GM19239 (cell line): ENCODE measurements around the gene MAX.

Experiments
- DNase-seq: peaks from one replicate; pipeline ENCODE4 v3.0.0; 2011; ENCODE audit warnings: low spot score; ENCODE audit not compliant: insufficient read length
- FAIRE-seq: peaks from 2 replicates; lab custom pipeline; 2011; peaks lifted over from hg19 to GRCh38; lab: Jason Lieb, UNC

The MAX gene

DNA sequence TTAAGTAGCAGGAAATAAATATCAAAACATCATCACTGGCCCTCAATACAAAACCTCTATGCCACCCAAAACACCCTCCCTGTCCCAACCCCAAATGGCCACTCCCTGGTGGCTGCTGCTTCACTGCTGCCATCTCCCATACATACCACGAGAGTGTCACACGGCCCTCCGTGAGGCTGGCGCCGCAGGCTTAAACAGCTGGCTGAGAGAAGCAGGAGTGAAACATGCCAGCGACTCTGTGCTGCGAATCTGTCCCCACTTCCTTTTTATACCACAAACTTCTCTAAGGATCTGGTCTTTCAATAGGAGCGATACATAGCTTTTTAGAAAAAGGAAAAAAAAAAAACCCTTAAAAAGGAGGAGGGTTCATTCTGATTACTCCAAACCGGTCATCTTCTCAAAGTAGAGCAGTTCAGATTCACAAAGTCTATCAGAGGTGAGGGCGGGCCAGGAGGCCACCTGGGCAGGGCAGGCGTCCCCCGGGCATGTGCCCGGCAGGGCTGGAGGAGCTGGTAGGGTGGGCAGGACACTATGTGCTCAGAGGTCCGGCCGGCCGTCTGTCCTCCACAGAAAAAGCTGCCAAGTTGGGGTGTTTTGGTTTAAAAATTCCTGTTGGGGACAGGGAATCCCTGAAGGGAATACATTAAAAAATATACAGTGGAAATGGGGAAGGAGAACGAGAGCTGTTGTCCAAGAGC lies 26.5 kb downstream of the MAX start:
- FAIRE-seq: no peak
- DNase-seq: no peak

DNA sequence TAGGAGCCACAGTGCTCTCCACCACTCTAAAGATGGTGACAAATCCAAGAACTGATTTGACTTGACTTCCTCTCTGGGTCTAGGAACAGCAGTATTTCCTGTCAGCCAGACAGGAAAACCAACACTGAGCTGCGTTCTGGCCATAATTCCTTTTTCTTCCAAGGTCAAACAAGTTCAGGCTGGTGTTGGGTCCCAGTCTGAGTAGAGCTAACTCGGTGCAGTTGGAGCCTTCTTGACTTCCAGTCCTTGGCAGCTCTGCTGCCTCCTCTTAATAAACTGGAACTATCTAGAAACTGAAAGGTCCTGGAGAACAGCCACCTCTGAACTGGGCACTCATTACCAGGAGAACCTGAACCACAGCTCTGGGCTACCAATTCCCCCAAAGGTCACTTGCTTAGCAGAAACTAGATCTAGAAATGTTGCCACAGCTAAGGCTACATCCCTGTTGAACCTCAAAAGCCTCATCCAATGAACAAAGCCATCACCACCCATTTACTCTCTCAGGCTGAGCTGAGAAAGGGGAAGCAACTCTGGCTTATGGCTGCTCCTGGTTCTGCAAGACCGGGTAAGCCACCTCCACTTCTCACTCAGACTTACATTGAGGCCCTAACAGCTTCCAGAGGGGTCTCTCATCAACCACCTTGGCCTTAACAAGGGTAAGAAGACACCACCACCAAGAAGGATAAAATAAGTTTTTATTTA lies 27.7 kb downstream of the MAX start:
- FAIRE-seq (peak; percentile 61), DNase-seq (no peak)

DNA sequence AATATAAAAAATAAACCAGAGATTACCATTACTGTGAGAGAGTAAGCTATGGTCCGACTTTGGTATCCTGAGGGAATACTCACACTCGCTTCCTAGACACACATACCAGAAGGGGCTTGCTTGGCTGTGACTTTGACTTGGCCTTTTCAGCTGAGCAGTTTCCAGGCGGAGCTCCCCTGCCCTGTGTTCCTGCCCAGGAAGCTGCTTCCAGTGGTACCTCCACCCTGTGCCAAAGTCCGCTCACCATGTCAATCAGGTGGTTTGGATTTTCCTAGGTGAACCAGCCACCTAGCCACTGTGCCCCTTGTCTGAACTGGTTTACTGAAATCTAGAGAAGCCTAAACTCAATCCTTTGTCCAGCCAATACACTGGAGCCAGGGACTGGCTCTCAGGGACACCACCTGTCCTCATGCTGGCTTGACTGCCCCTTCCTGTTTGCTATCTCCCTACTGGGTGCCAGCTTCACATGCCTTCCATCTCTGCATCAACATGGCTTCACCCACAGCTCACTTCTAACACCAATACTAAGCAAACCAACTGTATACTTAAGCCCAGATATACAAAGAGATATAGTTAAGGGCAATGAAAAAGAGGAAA lies 28.6 kb downstream of the MAX start:
- FAIRE-seq (no peak), DNase-seq (no peak)

DNA sequence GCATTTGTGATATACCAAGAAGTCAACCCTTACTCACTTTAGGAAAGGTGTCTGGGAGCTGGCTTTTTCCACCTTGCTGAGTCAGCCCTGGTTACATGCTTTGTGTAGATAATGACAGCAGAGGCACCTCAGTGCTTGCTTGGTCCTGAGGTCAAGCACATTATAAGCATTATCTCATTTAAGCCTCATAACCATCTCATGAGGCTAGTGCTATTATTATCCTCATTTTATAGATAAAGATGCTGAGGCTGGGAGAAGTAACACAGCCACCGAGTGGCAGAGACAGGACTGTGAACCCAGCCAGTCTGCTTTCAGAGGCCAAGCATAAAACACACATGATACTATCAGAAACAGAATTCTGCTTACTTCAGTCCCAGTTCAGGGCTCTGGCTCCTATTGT lies 29.4 kb downstream of the MAX start:
- FAIRE-seq: no peak
- DNase-seq: no peak

DNA sequence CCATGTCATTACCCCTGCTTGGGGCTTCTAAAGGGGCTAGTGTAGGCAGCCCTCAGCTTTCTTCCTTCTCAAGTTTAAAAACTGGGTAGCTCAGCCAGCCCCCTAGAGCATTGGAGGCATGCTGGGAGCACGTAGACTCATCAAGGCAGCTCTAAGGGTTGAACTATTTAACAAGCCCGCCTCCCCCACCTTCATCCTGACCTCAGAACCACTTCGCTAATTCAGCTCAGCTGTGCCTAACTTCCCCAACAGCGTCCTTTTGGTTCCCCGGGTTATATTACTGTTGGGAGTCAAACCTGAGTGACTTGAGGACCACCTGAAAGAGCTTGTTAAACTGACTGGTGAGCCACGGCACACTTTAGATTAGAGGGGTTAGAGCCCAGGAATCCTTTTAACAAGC lies 30.1 kb downstream of the MAX start:
- no peak for DNase-seq
- peak; percentile 81 for FAIRE-seq

DNA sequence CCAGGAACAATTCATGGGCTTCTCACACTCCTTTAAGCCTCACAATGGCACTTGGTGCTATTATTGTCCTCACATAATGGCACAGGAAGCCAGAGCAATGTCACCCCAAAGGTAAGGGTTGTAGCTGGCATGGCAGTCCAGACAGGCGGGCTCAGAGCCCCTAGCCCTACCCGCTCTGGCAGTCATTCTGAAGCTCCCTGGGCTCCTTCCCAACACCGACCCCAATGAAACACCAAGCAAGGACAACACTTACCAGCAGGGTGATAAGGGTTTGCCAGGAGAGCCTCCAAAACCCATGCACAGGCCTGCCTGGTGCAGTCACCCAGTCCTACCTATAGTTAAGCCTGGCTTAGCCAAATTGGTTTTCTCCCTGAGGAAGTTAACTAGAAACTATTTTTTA lies 30.8 kb downstream of the MAX start:
- DNase-seq (no peak), FAIRE-seq (no peak)

DNA sequence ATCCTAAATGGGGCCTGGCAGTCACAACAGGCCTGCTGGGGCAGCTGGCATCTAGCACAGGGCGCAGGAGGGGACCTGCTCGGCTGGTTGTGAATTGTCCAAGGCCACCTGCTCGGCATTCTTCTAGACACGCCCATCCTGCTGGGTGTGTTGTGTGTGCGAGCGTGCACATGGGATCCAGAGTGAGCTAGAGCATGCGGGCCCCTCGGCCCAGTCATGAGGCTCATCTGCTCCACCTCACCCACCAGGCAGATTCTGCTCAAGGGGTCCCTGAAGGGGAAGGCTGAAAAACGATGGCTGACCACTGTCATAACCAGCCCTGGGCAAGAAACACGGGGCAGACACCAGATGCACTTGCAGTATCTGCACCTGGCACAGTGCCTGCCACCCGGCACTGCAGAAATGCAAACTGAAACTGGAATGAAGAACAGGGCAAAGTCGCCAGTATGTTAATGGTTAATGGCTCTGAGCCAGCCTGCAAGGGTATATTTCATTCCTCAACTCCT lies 31.8 kb downstream of the MAX start:
- DNase-seq: peak; percentile 24
- FAIRE-seq: peak; percentile 83

DNA sequence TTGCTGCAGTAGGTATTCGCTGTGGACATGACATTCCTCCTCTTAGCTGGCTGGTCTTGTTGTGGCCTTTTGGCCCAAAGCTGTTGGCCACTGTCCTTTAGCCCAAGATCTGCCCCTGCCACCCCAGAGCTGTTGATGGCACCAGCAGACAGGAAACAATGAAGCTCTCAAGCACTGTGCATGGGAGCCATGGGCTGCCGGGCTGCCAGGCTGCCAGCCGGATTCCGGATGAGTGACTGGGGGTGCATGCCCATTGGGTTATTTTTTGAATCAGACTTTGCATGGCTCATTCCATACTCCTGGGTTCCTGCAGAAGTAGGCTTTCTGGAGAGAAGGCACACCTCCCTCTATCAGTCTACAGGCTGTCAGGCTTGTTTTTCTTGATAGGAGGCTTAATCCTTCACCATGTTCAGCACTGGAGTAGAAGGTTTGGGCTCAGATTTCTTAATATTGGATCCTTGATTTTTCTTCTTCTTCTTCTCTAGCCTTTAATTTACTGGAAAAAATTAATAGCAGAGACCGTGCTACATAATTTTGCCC lies 32.4 kb downstream of the MAX start:
- no peak for FAIRE-seq
- no peak for DNase-seq

DNA sequence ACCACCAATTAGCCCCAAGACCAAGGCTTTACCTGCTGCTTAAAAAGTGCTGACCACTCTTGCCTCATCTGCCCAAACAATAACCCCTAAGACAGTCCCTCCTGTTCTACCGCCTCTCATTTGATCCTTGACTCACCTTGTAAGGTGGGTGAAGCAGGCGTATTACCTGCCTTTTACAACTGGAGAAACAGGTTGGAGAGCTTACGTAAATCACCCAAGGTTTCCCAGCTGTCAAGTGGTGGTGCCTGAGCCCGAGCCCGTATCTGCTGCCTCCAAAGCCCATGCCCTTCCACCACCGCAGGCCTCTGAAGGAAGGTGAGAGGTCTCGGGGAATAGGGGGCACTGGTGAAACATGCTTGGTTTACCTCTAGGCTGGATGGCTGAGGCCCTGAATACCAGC lies 36.6 kb downstream of the MAX start:
- DNase-seq (no peak), FAIRE-seq (no peak)

DNA sequence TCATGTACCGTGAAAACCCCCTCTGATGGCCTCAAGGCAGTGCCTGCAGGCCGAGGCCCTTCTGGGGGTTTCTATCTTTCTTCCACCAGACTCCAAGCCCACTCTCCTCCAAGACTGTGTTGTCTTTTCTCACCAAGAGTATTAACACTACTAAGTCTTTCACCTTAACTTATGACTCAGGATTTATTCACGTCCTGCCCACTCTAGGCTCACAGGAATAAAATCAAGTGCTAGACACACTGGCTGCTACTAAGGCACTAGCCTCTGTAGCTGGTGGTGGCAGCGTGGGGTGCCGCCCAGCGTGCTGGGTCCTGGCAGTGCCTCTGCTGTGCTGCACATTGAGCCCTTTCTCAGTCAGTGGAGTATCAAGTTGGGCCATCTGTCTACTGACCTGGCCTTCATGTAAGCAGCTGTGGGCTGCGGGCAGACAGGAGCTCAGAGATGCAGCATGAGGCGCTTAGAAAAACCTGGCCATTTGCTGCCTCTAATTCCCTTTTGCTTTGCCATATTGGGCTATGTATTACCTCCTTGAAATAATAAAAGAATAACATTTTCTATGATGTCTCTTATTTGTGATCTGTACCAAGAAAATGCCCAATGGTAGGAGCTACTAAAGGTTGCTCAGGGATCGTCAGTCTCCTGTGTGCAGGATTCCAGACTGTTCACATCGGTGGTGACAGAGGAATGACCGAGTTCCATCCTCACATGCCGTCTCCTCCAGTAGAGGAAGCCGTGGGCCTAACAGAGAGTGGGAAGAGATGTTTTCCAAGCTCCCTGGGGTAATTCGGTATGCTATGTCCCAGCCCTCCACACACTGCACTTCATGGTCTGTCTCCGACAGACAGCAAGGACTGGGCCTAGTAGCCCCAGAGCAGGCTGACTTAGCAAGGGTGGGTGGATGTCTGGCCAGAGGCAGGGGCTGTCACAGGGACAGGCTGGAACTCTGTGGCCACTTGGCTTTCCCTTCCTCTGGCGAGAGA lies 39.9 kb downstream of the MAX start:
- FAIRE-seq (no peak), DNase-seq (no peak)

DNA sequence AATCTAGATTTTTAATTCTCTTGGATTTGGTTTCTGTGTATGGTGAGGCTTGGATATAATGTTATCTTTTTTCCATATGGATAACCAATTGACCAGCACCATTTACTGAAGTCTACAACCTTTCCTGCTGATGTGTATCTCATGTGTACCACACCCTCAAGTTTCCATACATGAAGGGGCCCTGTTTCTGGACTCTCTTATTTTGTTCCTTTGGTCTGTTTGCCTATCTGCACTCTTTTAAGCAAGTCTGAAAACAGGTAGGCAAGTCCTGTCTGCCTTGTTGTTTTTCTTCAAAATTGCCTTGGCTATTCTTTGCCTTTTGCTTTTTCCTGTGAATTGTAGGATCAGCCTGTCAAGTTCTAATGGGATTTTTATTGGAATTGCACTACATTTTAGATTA lies 44.6 kb downstream of the MAX start:
- FAIRE-seq (no peak), DNase-seq (no peak)

DNA sequence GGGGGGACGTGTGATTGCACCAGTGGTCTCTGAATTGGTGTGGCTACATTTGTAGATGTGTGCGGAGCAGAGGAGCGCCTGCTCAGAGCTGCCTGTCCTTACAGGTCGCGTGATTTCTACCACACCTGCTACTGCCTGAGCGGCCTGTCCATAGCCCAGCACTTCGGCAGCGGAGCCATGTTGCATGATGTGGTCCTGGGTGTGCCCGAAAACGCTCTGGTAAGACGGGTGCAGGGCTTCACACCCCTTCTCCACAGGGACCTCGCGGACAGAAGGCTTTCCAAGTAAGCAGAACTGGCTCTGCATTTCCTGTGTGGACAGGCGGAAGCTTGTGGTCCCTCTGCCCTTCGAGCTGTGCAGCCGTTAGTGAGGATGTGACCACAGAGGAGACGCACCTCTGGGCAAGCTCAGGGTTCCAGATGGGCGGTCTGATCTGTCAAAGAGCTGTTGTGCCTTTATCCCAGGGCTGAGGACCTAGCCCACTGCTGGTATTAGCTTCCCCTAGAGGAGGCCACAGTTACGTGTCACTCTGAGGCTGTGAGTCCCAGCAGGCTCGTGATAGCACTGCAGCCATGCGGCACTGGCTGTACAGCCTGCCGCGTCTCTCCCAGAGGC lies 47.7 kb downstream of the MAX start:
- DNase-seq (no peak), FAIRE-seq (no peak)

DNA sequence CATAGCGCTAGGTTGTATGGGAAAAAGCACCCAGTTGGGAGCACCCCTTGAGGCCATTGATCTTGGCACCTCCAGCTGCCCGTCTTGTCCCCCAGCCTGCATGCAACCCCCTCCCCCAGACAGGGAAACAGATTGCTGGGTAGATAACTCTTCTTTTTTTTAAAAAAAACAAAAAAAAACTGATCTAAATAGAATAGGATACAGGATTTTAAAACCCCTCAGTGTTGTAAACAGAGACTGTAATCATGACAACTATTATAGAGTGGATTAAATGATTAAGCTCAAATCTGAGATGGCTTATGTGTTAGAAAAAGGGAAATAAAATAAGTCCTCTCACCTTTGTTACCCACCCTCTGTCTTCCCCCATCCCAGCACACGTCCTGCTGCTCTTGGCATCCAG lies 48.9 kb downstream of the MAX start:
- DNase-seq: no peak

DNA sequence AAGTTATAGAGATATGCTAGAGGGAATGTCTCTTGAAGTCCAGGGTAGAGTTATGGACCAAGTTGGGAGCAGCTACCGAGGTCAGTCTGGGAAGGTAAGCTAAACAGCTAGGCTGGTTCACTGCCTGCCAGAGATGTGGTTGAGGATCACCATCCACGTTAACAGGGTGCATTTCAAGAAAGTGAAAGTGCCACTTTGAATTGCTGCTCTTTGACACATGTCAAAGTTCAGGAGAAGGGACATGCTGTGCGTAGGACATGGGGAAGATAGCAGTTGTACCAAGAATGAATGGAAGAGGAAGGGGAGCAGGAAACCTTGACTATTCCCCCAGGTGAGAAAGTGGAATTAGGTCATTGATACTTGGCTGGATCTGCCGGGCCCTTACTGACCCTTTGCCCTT lies 49.5 kb downstream of the MAX start:
- DNase-seq: no peak
- FAIRE-seq: no peak

More for the DNA sequence above, 48.9 kb downstream of the MAX start:
- FAIRE-seq: no peak

DNA sequence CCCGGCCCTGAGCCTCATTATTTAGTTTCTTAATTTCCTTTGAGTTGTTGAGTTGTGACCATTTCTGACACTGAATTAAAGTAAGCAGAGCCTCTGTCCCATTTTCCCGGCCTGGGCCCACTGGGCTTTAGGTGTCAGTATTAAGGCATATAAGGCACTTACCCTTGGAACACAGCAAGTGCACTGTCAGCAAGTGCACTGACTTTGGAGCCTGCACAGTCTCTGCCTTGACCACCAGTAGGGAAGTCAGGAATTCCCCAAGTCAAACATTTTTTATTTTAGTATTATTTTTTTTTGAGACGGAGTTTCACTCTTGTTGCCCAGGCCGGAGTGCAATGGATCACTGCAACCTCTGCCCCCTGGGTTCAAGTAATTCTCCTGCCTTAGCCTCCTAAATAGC lies 56.6 kb downstream of the MAX start:
- no peak for FAIRE-seq
- no peak for DNase-seq

DNA sequence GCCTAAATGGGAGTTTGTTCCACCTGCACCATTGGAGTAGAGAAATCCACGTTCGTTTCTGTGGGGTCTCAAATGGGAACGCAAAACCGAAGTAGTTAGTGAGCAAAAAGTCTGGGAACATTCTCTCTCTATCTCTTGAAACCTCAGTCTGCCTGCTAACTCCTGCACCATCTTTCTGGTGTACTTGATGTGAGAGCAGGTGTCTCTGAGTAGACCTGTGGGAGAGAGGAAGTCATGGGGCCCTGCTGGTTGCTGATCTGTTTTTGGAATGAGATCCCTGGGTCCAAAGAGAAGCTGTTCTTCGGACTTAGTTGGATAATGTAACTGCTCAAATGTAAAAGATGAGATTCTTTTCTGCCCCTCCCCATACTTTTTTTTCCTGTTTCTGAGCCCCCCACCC lies 57.3 kb downstream of the MAX start:
- FAIRE-seq (no peak), DNase-seq (no peak)

DNA sequence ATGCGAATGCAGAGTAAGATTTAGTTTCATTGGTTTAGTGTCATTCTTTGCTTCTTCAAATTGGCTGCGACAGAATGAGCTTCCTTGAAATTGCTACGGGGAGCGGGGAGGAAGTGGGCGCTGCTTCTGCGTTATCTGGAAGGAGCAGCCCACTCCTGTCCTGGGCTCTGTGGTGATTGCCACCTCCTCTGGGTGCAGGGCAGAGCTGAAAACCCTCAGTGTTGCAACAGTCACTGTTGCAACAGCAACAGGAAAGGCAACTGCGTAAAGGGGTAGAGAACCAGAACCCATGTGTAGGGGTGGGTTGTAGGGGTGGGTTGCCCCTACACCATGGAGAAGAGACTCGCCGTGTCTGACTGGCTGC lies 57.7 kb downstream of the MAX start:
- DNase-seq: no peak

DNA sequence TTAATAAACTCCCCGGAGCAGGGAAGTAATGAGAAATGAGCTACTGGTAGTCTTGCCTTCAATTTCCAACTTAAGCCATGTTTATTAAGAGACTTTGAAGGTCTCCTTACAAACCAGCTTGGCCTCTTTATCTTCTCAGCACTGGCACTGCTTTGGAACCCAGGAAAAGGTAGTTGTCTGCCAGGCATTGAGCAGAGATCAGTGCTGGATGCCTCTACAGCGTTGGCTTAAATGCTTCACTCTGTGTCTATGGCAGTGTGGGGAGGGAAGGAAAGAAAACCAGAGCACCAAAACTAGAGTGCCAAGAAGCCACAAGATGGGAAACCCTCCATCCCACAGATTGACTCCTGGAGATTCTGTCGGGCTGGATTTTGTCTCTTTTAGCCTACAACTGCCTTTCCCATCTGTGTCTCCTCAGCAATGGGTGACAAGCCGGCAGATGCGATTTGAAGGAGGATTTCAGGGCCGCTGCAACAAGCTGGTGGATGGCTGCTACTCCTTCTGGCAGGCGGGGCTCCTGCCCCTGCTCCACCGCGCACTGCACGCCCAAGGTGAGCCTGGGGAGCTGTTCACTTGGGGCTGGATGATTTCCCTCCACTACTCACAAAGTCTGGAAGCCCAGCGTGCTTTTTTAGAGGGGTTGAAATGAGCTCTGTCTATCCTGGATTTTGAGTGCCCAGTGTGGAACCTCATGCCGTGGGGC lies 58.3 kb downstream of the MAX start:
- FAIRE-seq: no peak
- no peak for DNase-seq

More for the DNA sequence above, 57.7 kb downstream of the MAX start:
- FAIRE-seq: no peak

DNA sequence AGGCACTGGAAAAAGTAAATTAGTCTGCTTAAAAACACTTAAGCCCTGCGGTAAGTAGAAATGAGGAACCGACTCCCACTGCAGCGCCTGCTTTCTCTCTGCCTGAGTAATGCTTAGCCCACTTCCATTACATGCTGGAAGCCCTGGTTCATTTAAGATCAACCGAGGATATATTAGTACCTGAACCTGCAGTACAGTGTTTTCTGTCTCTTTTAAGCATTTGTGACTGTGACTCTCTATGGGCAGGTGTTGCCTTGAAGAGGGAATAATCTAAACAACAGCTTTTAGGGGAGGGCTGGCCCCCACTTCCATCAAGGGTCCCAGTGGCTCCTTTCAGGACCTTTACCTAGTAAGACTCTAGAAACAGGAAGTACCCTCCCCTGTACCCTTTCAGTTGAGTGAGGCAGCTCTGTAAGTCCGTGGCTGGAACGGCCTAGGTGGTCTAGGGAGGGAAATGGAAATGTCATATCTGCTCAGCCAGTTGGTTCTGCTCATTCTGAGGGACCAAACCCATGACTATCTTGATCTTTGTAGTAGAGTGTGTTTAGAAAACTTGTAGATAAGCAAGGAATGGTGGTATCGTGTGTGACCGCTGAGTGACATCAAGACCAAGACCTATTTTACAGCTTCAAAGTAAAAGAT lies 59.5 kb downstream of the MAX start:
- FAIRE-seq (no peak), DNase-seq (peak; percentile 21)
